Stomach (tissue), 9 donors: ENCODE measurements around the gene MAB21L4. TPM values are rescaled to one million over a fixed set of nuclear protein-coding genes. Genes with fewer than 3 reads are reported as not detected.

Source experiments
- DNase-seq, 2 donors: peaks; one replicate each; pipeline versions ENCODE4 v3.0.0 to v3.0.0-alpha.2; 2013 to 2019
- H3K27ac ChIP-seq, 5 donors: fragments of 200-600 bp in 4 of 5; sonication (generic) in 4 of 5; one replicate each; pipeline ENCODE4 v1.5.1; 2013 to 2019; ENCODE audit warnings: mild to moderate bottlenecking in 1 of 5, moderate library complexity in 1 of 5
- H3K27me3 ChIP-seq, 3 donors: fragments of 200-600 bp; sonication (generic); one replicate each; pipeline ENCODE4 v1.5.1; 2017 to 2019; ENCODE audit warnings: mixed run types in 1 of 3
- H3K36me3 ChIP-seq, 4 donors: fragments of 200-600 bp; sonication (generic); 1 replicate in 3 of 4; 2 replicates in 1 of 4; pipeline ENCODE4 v1.5.1; 2016 to 2019
- H3K4me1 ChIP-seq, 4 donors: fragments of 200-600 bp; sonication (generic); one replicate each; pipeline ENCODE4 v1.5.1; 2016 to 2019
- H3K4me3 ChIP-seq, 4 donors: fragments of 200-600 bp; sonication (generic) in 3 of 4; one replicate each; pipeline ENCODE4 v1.5.1; 2016 to 2019; ENCODE audit warnings: mild to moderate bottlenecking in 1 of 4
- H3K9me3 ChIP-seq, 4 donors: fragments of 200-600 bp; sonication (generic); one replicate each; pipeline ENCODE4 v1.5.1; 2016 to 2019
- EP300 ChIP-seq: sonication (generic); formaldehyde crosslinking; IDR thresholded peaks from one replicate; pipeline ENCODE4 v1.6.1; 2017; ENCODE audit warnings: antibody characterized with exemption
- POLR2A ChIP-seq, 4 donors: fragments of 450-650 bp; IDR thresholded peaks; one replicate each; pipeline ENCODE4 v1.6.1; 2016; ENCODE audit warnings: antibody characterized with exemption in 4 of 4, control low read depth in 2 of 4, mild to moderate bottlenecking in 1 of 4, moderate library complexity in 1 of 4
- POLR2AphosphoS5 ChIP-seq, 3 donors: sonication (generic); formaldehyde crosslinking; IDR thresholded peaks; one replicate each; pipeline ENCODE4 v1.6.1; 2016; ENCODE audit warnings: antibody characterized with exemption in 3 of 3
- WGBS, 5 donors: extraction: QIAGEN DNeasy Blood & Tissue Kit in 3 of 5; methylation state at CpG; one replicate each; pipeline versions ENCODE4 v1.1.5 to v1.1.7; 2013 to 2018; 5-methylcytosine and 5-hydroxymethylcytosine counted together
- intact Hi-C: fragments of 100-400 bp; cut with DNase I; formaldehyde crosslinking; loops from one replicate; pipeline ENCODE4 v1.15.1; 2023; ENCODE audit warnings: low total_unique reads
- polyA plus RNA-seq, 3 donors: library from polyadenylated mRNA; stranded (reverse); fragments of 200-250 nt; gene quantifications; one replicate each; pipeline ENCODE4 v1.2.3, GENCODE V29; 2013
- total RNA-seq, 5 donors: library from RNA; depleted of rRNA; stranded (reverse); fragments of >200 nt; gene quantifications; one replicate each; pipeline versions ENCODE4 v1.1.0 to v1.2.3, GENCODE V29; 2014 to 2016
- TF ChIP-seq, protein P1 (sequence below), 7 experiments: fragments of 450-650 bp in 4 of 7; fragments of 200-600 bp in 3 of 7; sonication (generic) in 3 of 7; IDR thresholded peaks; one replicate each; pipeline ENCODE4 v1.5.1; 2016 to 2019; ENCODE audit warnings: antibody characterized with exemption in 7 of 7, control low read depth in 2 of 7, mild to moderate bottlenecking in 1 of 7
- donor health status: healthy with polysubstance abuse.
- donor health status: Bipolar disorder and iron deficiency.
- donor health status: healthy.

Gene MAB21L4
- total and polyA plus RNA-seq, 8 donors, result 0.45 to 48.9 (median 5.4) TPM; not detected in 2

DNA sequence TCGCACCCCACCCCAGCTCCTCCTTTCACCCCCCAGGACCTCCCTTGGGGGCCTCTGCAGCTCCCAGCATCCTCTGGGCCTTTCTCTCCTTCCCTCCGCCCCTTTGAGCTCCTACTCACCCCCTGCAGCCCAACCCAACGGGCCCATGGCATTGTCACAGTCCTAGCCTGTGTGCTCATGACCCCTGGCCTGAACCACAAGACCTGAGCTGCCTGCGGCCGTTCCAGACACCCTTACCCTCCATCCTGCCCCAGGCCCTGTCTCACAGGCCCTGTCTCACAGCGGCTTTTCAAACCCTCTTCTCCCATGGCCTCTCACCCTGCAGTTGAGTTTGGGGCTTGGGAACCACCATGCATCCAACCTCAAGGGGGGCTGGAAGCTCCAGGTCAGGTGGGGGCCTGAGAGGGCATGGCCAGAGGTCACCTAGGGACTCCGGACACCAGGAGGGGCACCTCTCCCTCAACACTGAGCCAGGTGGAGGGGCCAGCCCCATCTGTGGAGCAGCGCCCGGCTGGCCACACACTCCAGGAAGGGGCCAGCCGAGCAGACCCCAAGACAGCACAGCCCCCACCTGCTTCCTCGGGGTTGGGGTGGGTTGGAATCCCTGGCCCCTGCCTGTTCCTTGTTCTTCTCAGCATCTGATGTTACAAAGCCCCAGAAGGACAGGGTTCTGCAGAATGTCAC is 6.9 kb downstream of the MAB21L4 start:
- Histone ChIP-seq H3K27ac (no peak overlapping the region), H3K4me3 (no peak overlapping the region), H3K36me3 (no peaks in the 10 kb centered on the region), H3K9me3 (no peaks in the 10 kb centered on the region), H3K4me1 (peaks cover 0 to 12% (median 6%) of the 10 kb centered on the region in 4 donors), H3K27me3 (no peaks in the 10 kb centered on the region)
- DNase-seq, result no peak
- TF ChIP-seq EP300 (no peak), POLR2A (IDR thresholded peaks at IDR 0.05) (no peak), POLR2AphosphoS5 (IDR thresholded peaks at IDR 0.05) (no peak)
- TF ChIP-seq, protein P1, sequence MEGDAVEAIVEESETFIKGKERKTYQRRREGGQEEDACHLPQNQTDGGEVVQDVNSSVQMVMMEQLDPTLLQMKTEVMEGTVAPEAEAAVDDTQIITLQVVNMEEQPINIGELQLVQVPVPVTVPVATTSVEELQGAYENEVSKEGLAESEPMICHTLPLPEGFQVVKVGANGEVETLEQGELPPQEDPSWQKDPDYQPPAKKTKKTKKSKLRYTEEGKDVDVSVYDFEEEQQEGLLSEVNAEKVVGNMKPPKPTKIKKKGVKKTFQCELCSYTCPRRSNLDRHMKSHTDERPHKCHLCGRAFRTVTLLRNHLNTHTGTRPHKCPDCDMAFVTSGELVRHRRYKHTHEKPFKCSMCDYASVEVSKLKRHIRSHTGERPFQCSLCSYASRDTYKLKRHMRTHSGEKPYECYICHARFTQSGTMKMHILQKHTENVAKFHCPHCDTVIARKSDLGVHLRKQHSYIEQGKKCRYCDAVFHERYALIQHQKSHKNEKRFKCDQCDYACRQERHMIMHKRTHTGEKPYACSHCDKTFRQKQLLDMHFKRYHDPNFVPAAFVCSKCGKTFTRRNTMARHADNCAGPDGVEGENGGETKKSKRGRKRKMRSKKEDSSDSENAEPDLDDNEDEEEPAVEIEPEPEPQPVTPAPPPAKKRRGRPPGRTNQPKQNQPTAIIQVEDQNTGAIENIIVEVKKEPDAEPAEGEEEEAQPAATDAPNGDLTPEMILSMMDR (IDR thresholded peaks at IDR 0.05), result no peak
- WGBS, 5 donors, result 80 to 93% (median 85%) methylated on average over 10 to 11 of the region's 11 CpGs
- intact Hi-C loops, result no loop called here

DNA sequence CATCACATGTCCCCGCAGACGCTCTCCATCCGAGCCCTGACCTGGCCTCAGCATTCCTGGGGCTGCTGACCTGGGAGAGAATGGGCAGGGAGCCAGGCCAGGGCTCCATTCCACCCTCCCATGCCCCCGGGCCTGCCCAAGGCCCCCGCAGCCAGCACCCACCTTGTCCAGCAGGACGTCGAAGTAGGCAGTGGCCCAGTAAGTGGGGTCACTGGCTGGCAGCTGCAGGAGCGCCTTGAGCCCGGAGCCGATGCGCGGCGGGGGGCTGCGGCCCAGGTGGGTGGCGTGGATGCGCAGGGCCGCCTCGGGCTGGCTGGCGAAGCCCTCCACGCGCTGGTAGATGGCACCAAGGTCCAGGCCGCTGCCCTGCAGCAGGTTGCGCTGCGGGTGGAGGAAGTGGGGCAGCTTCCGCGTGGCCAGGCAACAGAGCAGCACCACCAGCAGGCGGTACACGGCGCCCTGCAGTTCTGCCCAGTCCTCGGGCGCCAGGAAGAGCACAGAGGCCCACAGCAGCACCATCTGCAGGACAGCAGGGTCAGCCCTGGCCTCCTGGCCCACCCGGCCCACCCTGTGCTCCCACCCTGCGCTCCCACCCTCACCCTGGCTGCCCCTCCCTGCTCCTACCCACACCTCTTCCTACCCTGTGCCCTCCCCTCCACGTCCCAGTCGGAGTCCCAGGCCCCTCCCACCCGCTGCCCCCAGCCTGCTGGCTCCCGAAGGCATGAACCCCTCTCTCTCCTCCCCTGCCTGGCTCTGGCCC is 7.6 kb downstream of the MAB21L4 start:
- Histone ChIP-seq H3K27ac (no peak overlapping the region), H3K4me3 (no peak overlapping the region), H3K4me1 (peaks cover 0 to 5% (median 2%) of the 10 kb centered on the region in 4 donors), H3K27me3 (no peaks in the 10 kb centered on the region), H3K36me3 (no peaks in the 10 kb centered on the region), H3K9me3 (no peaks in the 10 kb centered on the region)
- 87 to 95% (median 92%) methylated on average over 13 to 37 of the region's 37 CpGs for WGBS, 5 donors
- DNase-seq, result no peak
- intact Hi-C loops, result no loop called here
- TF ChIP-seq POLR2AphosphoS5 (IDR thresholded peaks at IDR 0.05), result no peak

DNA sequence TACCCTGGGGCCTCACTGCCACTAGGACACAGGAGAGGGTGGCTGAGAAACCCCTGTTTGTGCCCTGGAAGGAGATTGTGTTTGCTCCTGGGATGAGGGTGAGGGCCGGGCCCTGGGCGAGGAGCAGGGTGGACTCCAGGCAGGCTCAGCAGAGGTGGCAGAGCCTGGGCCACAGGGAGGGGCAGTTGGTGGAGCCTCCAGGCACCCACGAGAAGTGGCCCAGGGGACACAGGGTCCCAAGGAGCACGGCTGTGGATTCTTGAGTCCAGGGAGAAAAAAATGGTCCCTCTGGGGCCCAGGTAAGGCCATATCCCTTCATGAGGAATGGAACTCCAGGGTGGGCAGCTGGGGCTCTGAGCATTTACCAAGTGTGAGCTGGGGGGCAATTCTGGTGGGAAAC is 8.3 kb downstream of the MAB21L4 start:
- Histone ChIP-seq H3K4me3 (no peak overlapping the region), H3K9me3 (no peaks in the 10 kb centered on the region), H3K27ac (no peak overlapping the region), H3K4me1 (no peaks in the 10 kb centered on the region), H3K27me3 (no peaks in the 10 kb centered on the region), H3K36me3 (no peaks in the 10 kb centered on the region)
- WGBS, 5 donors, result 68 to 83% (median 83%) methylated on average over 4 of the region's 4 CpGs
- TF ChIP-seq EP300, result no peak
- no peak for TF ChIP-seq POLR2A (IDR thresholded peaks at IDR 0.05)
- TF ChIP-seq, protein P1 (IDR thresholded peaks at IDR 0.05), result no peak
- no peak for TF ChIP-seq POLR2AphosphoS5 (IDR thresholded peaks at IDR 0.05)
- DNase-seq, result no peak
- intact Hi-C loops, result no loop called here

DNA sequence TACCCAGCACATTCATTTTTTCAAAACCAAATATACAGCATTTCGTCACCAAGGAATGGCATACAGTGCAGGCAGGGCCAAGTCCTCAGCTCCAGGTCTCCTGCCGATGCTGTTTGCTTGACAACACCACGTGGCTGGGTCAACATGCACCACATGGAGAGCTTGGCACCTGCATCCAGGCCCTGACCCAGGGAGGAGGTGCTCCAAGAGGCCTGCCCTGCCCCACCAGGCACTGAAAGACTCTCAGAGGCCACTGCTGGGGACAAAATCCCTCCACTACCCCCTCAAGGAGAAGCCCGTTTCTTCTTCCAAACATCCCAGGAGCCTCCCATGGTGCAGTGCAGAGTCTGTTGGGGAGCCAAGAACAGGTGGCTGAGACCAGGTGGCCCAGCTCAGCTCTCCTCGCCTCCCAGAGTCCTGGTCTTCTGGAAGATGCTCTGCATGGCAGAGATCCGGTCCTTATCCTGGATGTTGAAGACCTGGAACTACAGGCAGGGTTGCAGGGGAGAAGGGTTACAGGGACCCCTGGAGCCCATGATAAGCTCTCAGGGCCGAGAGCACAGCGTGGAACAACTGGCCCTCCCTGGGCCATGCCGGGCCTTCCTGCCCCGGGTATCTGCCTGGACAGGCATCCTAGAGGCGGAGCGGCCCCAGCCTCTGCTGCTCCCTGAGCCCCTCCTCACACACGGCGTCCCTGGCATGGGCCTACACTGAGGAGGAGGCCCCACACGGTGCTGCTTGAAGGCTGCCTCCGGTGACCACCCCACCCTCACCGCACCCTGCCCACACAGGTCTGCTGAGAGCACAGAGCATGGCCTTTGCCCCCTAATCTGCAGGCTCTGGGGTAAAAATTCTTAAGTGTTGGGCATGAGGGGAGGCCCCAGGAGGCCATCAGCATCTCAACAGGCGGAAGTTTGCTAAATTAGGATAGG is 9.0 kb downstream of the MAB21L4 start:
- WGBS, 5 donors, result 74 to 80% (median 75%) methylated on average over 12 to 18 of the region's 18 CpGs
- TF ChIP-seq POLR2A (IDR thresholded peaks at IDR 0.05) (no peak), EP300 (no peak), POLR2AphosphoS5 (IDR thresholded peaks at IDR 0.05) (no peak)
- TF ChIP-seq, protein P1 (IDR thresholded peaks at IDR 0.05), result no peak
- H3K9me3 ChIP-seq, result no peaks in the 10 kb centered on the region
- no peaks in the 10 kb centered on the region for H3K36me3 ChIP-seq
- no peak overlapping the region for H3K27ac ChIP-seq
- H3K4me3 ChIP-seq, result no peak overlapping the region
- H3K27me3 ChIP-seq, result no peaks in the 10 kb centered on the region
- DNase-seq, result peak; percentile 5 to 73
- intact Hi-C loops, result no loop called here
- no peaks in the 10 kb centered on the region for H3K4me1 ChIP-seq
